B cell (primary cell): ENCODE results near the gene NTM. TPM values are rescaled to one million over a fixed set of nuclear protein-coding genes. Genes with fewer than 3 reads are reported as not detected.

Experiments used
- ATAC-seq: fragments of 200-7000 bp; cut with Tn5 transposase; one replicate; pipeline ENCODE4 v1.10.0; 2021; ENCODE audit warnings: low read depth, mild to moderate bottlenecking, moderate number of reproducible peaks, moderate library complexity
- CTCF ChIA-PET: fragments of 350-600 bp; sonication (Branson Sonifier 250); formaldehyde crosslinking; loops from one replicate; lab custom pipeline; 2021; ENCODE audit warnings: antibody characterized with exemption, inconsistent platforms; lab: Charles Lee
- POLR2A ChIA-PET: fragments of 350-600 bp; sonication (Branson Sonifier 250); formaldehyde crosslinking; loops from one replicate; lab custom pipeline; 2021; ENCODE audit warnings: antibody characterized with exemption; lab: Charles Lee
- DNase-seq: peaks from one replicate; pipeline ENCODE4 v3.0.0; 2013
- H2AFZ ChIP-seq: 2 replicates; pipeline ENCODE4 v1.6.1; 2012; ENCODE audit warnings: mild to moderate bottlenecking, low read depth, low read length; ENCODE audit not compliant: insufficient read depth, poor library complexity, severe bottlenecking
- H3K27ac ChIP-seq, 2 donors: 1 replicate in 1 of 2; 2 replicates in 1 of 2; pipeline ENCODE4 v1.5.1; 2012 to 2013; ENCODE audit warnings: low read length in 2 of 2, mild to moderate bottlenecking in 2 of 2, moderate library complexity in 1 of 2
- H3K27me3 ChIP-seq, 4 experiments: fragments of 200-600 bp in 1 of 4; sonication (generic) in 1 of 4; replicated peaks in 1 of 4; 1 replicate in 2 of 4; 2 replicates in 2 of 4; pipeline versions ENCODE4 v1.6.1 to v1.7.0; 2013 to 2016; ENCODE audit warnings: low read length in 3 of 4, mild to moderate bottlenecking in 2 of 4, mixed read lengths in 1 of 4, moderate library complexity in 1 of 4; ENCODE audit not compliant: insufficient read depth in 4 of 4, control insufficient read depth in 3 of 4; ENCODE audit errors: control extremely low read depth in 1 of 4
- H3K36me3 ChIP-seq, 2 experiments: replicated peaks in 1 of 2; 1 replicate in 1 of 2; 2 replicates in 1 of 2; pipeline versions ENCODE4 v1.6.1 to v1.7.1; 2013; ENCODE audit warnings: low read length in 1 of 2; ENCODE audit not compliant: insufficient read depth in 2 of 2, control insufficient read depth in 1 of 2; ENCODE audit errors: control extremely low read depth in 1 of 2, extremely low read depth in 1 of 2
- H3K4me1 ChIP-seq, 2 donors: fragments of 200-600 bp in 1 of 2; sonication (generic) in 1 of 2; 1 replicate in 1 of 2; 2 replicates in 1 of 2; pipeline versions ENCODE4 v1.5.1 to v1.6.1; 2013 to 2017; ENCODE audit warnings: low read length in 2 of 2; ENCODE audit not compliant: control insufficient read depth in 2 of 2, insufficient read depth in 2 of 2
- H3K4me2 ChIP-seq: replicated peaks from 2 replicates; pipeline ENCODE3; 2012; ENCODE audit warnings: mild to moderate bottlenecking, low read depth, low read length; ENCODE audit not compliant: poor library complexity, severe bottlenecking
- H3K4me3 ChIP-seq, 5 experiments: fragments of 200-600 bp in 1 of 5; sonication (generic) in 1 of 5; 1 replicate in 3 of 5; 2 replicates in 2 of 5; pipeline versions ENCODE4 v1.5.1 to v1.7.0; 2011 to 2016; ENCODE audit warnings: low read length in 4 of 5, mild to moderate bottlenecking in 4 of 5, low read depth in 2 of 5, control low read depth in 1 of 5, moderate library complexity in 1 of 5; ENCODE audit not compliant: insufficient read depth in 1 of 5; ENCODE audit errors: control extremely low read depth in 1 of 5, extremely low read depth in 1 of 5
- H3K79me2 ChIP-seq: fragments of 200-600 bp; sonication (generic); one replicate; pipeline ENCODE4 v1.6.0; 2016; ENCODE audit warnings: low read length; ENCODE audit not compliant: control insufficient read depth, insufficient read depth
- H3K9ac ChIP-seq: fragments of 200-600 bp; sonication (generic); 2 replicates; pipeline ENCODE4 v1.6.1; 2017; ENCODE audit warnings: mild to moderate bottlenecking, low read length, moderate library complexity
- H3K9me3 ChIP-seq, 3 donors: one replicate each; pipeline versions ENCODE4 v1.6.1 to v1.7.1; 2013; ENCODE audit warnings: low read length in 2 of 3; ENCODE audit not compliant: control insufficient read depth in 2 of 3, insufficient read depth in 1 of 3; ENCODE audit errors: control extremely low read depth in 1 of 3
- H4K20me1 ChIP-seq: 2 replicates; pipeline ENCODE4 v1.6.0; 2012; ENCODE audit warnings: mild to moderate bottlenecking, low read length; ENCODE audit not compliant: insufficient read depth, control insufficient read depth, poor library complexity, severe bottlenecking
- H3K27ac Mint-ChIP-seq: one replicate; pipeline ENCODE4 v1.8.0; 2021; ENCODE audit warnings: mixed read lengths
- H3K27me3 Mint-ChIP-seq: one replicate; pipeline ENCODE4 v1.8.0; 2021; ENCODE audit warnings: mixed read lengths
- H3K4me1 Mint-ChIP-seq: one replicate; pipeline ENCODE4 v1.8.0; 2021; ENCODE audit warnings: mixed read lengths
- H3K4me3 Mint-ChIP-seq: one replicate; pipeline ENCODE4 v1.8.0; 2021; ENCODE audit warnings: mixed read lengths
- H3K9me3 Mint-ChIP-seq: one replicate; pipeline ENCODE4 v1.8.0; 2022; ENCODE audit warnings: mixed read lengths; ENCODE audit not compliant: insufficient read depth
- CTCF ChIP-seq: fragments of 200-600 bp; IDR thresholded peaks from one replicate; pipeline ENCODE4 v1.8.0; 2022; ENCODE audit warnings: antibody characterized with exemption, mild to moderate bottlenecking
- EZH2 ChIP-seq: IDR thresholded peaks from 2 replicates; pipeline ENCODE4 v1.6.1; 2012; ENCODE audit warnings: borderline replicate concordance, low read depth, mild to moderate bottlenecking, moderate library complexity, low read length; ENCODE audit not compliant: insufficient read depth, poor library complexity, severe bottlenecking
- WGBS: methylation state at CpG from one replicate; pipeline ENCODE4 v1.1.5; 2013; ENCODE audit warnings: missing lambda C conversion rate; ENCODE audit not compliant: insufficient coverage; 5-methylcytosine and 5-hydroxymethylcytosine counted together
- intact Hi-C: fragments of 100-400 bp; cut with micrococcal nuclease; formaldehyde crosslinking; loops from one replicate; pipeline ENCODE4 v1.10.0; 2022
- polyA plus RNA-seq: library from polyadenylated mRNA; depleted of rRNA; stranded (reverse); fragments of >200 nt; gene quantifications from 2 replicates; pipeline ENCODE4 v1.2.3, GENCODE V29; 2012
- total RNA-seq, 2 donors: library from RNA; stranded (reverse); fragments of 120-200 nt in 1 of 2; gene quantifications; 1 replicate in 1 of 2; 2 replicates in 1 of 2; pipeline versions ENCODE4 v1.2.3 to v1.2.4, GENCODE V29; 2013 to 2022

Gene NTM
- total and polyA plus RNA-seq, 2 donors (not counting 1 experiment from before 2014, with no cell fraction given): not detected

GRCh38 chr11:131462622-131463021 is 92.2 kb downstream of the NTM start:
- H3K4me3 Mint-ChIP-seq: no peak overlapping the region
- Histone ChIP-seq H3K27me3 (peaks cover 0 to 12% (median 2%) of the 10 kb centered on the region in 4 experiments), H3K27ac (no peak overlapping the region), H3K79me2 (no peaks in the 10 kb centered on the region), H3K4me2 (no peak overlapping the region), H4K20me1 (no peaks in the 10 kb centered on the region), H3K36me3 (no peaks in the 10 kb centered on the region), H3K9ac (no peak overlapping the region), H3K9me3 (peaks cover 0 to 24% (median 0%) of the 10 kb centered on the region in 3 donors), H3K4me3 (no peak overlapping the region), H2AFZ (no peak overlapping the region), H3K4me1 (no peaks in the 10 kb centered on the region)
- no peaks in the 10 kb centered on the region for H3K9me3 Mint-ChIP-seq
- CTCF ChIA-PET: no interaction called here
- 100% methylated on average over 1 of the region's 1 CpG for WGBS
- H3K27me3 Mint-ChIP-seq: peaks cover 14% of the 10 kb centered on the region
- DNase-seq (no peak), ATAC-seq (no peak)
- intact Hi-C loops: no loop called here
- H3K4me1 Mint-ChIP-seq: no peaks in the 10 kb centered on the region
- TF ChIP-seq EZH2 (no peak), CTCF (no peak)
- no peak overlapping the region for H3K27ac Mint-ChIP-seq
- POLR2A ChIA-PET: no interaction called here

GRCh38 chr11:131463162-131463561 is 92.7 kb downstream of the NTM start:
- Histone ChIP-seq H3K36me3 (no peaks in the 10 kb centered on the region), H2AFZ (no peak overlapping the region), H3K79me2 (no peaks in the 10 kb centered on the region), H3K4me2 (no peak overlapping the region), H3K4me3 (no peak overlapping the region), H3K27me3 (peaks cover 0 to 12% (median 2%) of the 10 kb centered on the region in 4 experiments), H3K27ac (no peak overlapping the region), H4K20me1 (no peaks in the 10 kb centered on the region), H3K9ac (no peak overlapping the region), H3K9me3 (peaks cover 0 to 28% (median 0%) of the 10 kb centered on the region in 3 donors), H3K4me1 (no peaks in the 10 kb centered on the region)
- ATAC-seq (no peak), DNase-seq (no peak)
- Mint-ChIP-seq H3K4me1 (no peaks in the 10 kb centered on the region), H3K27ac (no peak overlapping the region), H3K27me3 (peaks cover 14% of the 10 kb centered on the region), H3K9me3 (no peaks in the 10 kb centered on the region), H3K4me3 (no peak overlapping the region)
- WGBS: 81% methylated on average over 3 of the region's 6 CpGs
- POLR2A ChIA-PET: no interaction called here
- no peak for TF ChIP-seq EZH2
- no peak for TF ChIP-seq CTCF
- CTCF ChIA-PET: interaction anchor here (1.4 kb wide), 1 partner anchor 12 kb away, joined by 4 read pairs; no protein-coding TSS in a partner anchor
- intact Hi-C loops: no loop called here
